Spleen (tissue), 7 donors: ENCODE data around the gene CLIP1.

Source experiments
- POLR2A ChIP-seq, 3 donors: fragments of 450-650 bp; IDR thresholded peaks; one replicate each; pipeline ENCODE4 v1.5.1; 2017; ENCODE audit warnings: antibody characterized with exemption in 3 of 3, mild to moderate bottlenecking in 1 of 3
- POLR2AphosphoS5 ChIP-seq, 3 donors: sonication (generic); formaldehyde crosslinking; IDR thresholded peaks; one replicate each; pipeline ENCODE4 v1.5.1; 2017; ENCODE audit warnings: antibody characterized with exemption in 3 of 3
- TF ChIP-seq, protein P1 (sequence below), 11 experiments: fragments of 200-600 bp in 7 of 11; fragments of 450-650 bp in 4 of 11; sonication (generic) in 4 of 11; IDR thresholded peaks in 8 of 11; conservative IDR thresholded peaks in 3 of 11; 1 replicate in 7 of 11; 2 replicates in 4 of 11; pipeline versions ENCODE4 v1.4.0 to v1.8.0; 2016 to 2021; ENCODE audit warnings: antibody characterized with exemption in 11 of 11, inconsistent platforms in 4 of 11, mild to moderate bottlenecking in 1 of 11
- donor health status: DM: no; HTN: no; CAD: no; lungs with moderate emphysema.
- donor health status: DM: no; HTN: no; CAD: no.
- donor health status: DM: no; HTN: no; CAD: no.

DNA sequence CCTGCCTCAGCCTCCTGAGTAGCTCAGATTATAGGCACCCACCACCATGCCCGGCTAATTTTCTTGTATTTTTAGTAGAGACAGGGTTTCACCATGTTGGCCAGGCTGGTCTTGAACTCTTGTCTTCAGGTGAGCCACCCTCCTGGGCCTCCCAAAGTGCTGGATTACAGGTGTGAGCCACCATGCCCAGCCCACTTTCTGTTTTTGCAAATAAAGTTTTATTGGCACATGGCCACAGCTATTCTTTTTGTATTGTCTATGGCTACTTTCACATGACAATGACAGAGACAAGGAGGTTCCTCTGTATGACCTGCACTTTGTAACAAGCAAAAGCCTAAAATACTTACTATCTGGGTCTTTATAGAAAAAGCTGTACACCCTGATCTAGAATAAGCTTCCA is 176.9 kb downstream of the CLIP1 start:
- TF ChIP-seq, protein P1, sequence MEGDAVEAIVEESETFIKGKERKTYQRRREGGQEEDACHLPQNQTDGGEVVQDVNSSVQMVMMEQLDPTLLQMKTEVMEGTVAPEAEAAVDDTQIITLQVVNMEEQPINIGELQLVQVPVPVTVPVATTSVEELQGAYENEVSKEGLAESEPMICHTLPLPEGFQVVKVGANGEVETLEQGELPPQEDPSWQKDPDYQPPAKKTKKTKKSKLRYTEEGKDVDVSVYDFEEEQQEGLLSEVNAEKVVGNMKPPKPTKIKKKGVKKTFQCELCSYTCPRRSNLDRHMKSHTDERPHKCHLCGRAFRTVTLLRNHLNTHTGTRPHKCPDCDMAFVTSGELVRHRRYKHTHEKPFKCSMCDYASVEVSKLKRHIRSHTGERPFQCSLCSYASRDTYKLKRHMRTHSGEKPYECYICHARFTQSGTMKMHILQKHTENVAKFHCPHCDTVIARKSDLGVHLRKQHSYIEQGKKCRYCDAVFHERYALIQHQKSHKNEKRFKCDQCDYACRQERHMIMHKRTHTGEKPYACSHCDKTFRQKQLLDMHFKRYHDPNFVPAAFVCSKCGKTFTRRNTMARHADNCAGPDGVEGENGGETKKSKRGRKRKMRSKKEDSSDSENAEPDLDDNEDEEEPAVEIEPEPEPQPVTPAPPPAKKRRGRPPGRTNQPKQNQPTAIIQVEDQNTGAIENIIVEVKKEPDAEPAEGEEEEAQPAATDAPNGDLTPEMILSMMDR (IDR thresholded peaks at IDR 0.05 in 8 of 11, conservative IDR thresholded peaks at IDR 0.05 in 3 of 11), result no peak
- TF ChIP-seq POLR2AphosphoS5 (IDR thresholded peaks at IDR 0.05) (no peak), POLR2A (IDR thresholded peaks at IDR 0.05) (no peak)
